OCI-LY3 (cell line): ENCODE results near the gene NPTX1.

Experiments used
- CTCF ChIP-seq: fragments of 200-600, 300-600 bp; sonication (generic); IDR thresholded peaks from 2 replicates; pipeline ENCODE4 v1.5.1; 2014; ENCODE audit warnings: antibody characterized with exemption, low read length, low read depth
- EZH2phosphoT487 ChIP-seq: fragments of 200-600 bp; shearing (Covaris generic); IDR thresholded peaks from 2 replicates; pipeline ENCODE4 v1.6.1; 2018; ENCODE audit warnings: antibody characterized with exemption, mixed run types, low read depth

GRCh38 chr17:80442764-80443163, 33.6 kb downstream of the NPTX1 start:
- TF ChIP-seq CTCF (no peak), EZH2phosphoT487 (no peak)
